Liver (tissue), 3 donors: ENCODE results near the gene GAD1.

Experiments used
- JUND ChIP-seq, 2 donors: IDR thresholded peaks; 2 replicates each; pipeline ENCODE4 v1.6.1; 2016; ENCODE audit warnings: antibody characterized with exemption in 2 of 2
- RAD21 ChIP-seq, 2 donors: IDR thresholded peaks; 2 replicates each; pipeline ENCODE4 v1.6.1; 2016; ENCODE audit warnings: antibody characterized with exemption in 2 of 2, mild to moderate bottlenecking in 2 of 2
- SP1 ChIP-seq: IDR thresholded peaks from 2 replicates; pipeline ENCODE4 v1.6.1; 2018; ENCODE audit warnings: antibody characterized with exemption, mild to moderate bottlenecking
- YY1 ChIP-seq: IDR thresholded peaks from 2 replicates; pipeline ENCODE4 v1.6.1; 2016; ENCODE audit warnings: antibody characterized with exemption, mild to moderate bottlenecking
- TF ChIP-seq, protein P1 (sequence below): fragments of 150-350 bp; IDR thresholded peaks from 2 replicates; pipeline ENCODE4 v1.5.1; 2017; ENCODE audit warnings: improper control_type of control experiment, low read depth, low read length; ENCODE audit not compliant: missing input control
- TF ChIP-seq, protein P2 (sequence below): IDR thresholded peaks from 2 replicates; pipeline ENCODE4 v1.6.1; 2016; ENCODE audit warnings: antibody characterized with exemption
- TF ChIP-seq, protein P3 (sequence below): IDR thresholded peaks from 2 replicates; pipeline ENCODE4 v1.6.1; 2016; ENCODE audit warnings: antibody characterized with exemption
- donor health status: healthy.
- donor health status: healthy.

DNA sequence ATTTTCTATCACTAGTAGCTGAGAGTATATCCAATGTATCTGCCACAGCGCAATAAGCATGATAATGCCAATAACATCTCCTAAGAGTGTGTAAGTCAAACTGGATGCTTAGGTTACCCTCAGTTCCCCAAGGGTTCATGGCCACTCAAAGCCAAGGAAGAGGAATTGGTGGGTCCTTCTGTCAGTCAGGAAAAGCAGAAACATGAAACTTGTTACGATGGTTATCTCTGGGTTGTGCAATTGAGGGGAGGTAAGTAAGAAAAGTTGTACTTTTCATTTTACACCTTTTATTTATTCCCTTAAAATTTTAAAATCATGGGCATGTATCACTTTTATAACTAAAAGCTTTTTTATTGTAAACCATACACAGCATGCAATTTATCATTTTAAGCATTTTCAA lies 10.1 kb upstream of the GAD1 start:
- TF ChIP-seq, protein P1, sequence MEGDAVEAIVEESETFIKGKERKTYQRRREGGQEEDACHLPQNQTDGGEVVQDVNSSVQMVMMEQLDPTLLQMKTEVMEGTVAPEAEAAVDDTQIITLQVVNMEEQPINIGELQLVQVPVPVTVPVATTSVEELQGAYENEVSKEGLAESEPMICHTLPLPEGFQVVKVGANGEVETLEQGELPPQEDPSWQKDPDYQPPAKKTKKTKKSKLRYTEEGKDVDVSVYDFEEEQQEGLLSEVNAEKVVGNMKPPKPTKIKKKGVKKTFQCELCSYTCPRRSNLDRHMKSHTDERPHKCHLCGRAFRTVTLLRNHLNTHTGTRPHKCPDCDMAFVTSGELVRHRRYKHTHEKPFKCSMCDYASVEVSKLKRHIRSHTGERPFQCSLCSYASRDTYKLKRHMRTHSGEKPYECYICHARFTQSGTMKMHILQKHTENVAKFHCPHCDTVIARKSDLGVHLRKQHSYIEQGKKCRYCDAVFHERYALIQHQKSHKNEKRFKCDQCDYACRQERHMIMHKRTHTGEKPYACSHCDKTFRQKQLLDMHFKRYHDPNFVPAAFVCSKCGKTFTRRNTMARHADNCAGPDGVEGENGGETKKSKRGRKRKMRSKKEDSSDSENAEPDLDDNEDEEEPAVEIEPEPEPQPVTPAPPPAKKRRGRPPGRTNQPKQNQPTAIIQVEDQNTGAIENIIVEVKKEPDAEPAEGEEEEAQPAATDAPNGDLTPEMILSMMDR: no peak
- TF ChIP-seq RAD21 (IDR thresholded peaks at IDR 0.05) (no peak), SP1 (no peak), YY1 (no peak), JUND (IDR thresholded peaks at IDR 0.05) (no peak)
- TF ChIP-seq, protein P2, sequence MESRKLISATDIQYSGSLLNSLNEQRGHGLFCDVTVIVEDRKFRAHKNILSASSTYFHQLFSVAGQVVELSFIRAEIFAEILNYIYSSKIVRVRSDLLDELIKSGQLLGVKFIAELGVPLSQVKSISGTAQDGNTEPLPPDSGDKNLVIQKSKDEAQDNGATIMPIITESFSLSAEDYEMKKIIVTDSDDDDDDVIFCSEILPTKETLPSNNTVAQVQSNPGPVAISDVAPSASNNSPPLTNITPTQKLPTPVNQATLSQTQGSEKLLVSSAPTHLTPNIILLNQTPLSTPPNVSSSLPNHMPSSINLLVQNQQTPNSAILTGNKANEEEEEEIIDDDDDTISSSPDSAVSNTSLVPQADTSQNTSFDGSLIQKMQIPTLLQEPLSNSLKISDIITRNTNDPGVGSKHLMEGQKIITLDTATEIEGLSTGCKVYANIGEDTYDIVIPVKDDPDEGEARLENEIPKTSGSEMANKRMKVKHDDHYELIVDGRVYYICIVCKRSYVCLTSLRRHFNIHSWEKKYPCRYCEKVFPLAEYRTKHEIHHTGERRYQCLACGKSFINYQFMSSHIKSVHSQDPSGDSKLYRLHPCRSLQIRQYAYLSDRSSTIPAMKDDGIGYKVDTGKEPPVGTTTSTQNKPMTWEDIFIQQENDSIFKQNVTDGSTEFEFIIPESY: no peak
- TF ChIP-seq, protein P3, sequence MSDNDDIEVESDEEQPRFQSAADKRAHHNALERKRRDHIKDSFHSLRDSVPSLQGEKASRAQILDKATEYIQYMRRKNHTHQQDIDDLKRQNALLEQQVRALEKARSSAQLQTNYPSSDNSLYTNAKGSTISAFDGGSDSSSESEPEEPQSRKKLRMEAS: no peak
